ENCODE data around the gene TVP23C.
A peak's percentile ranks its signal among the peaks of the same experiment; 100 is the strongest.

TVP23C gene

GRCh38 chr17:15462976-15463772 is 100.1 kb downstream of the TVP23C start:
- DNase-seq = peak; percentile 1

GRCh38 chr17:15457723-15458094 is 105.6 kb downstream of the TVP23C start:
- DNase-seq = no peak

GRCh38 chr17:15456972-15457722 is 106.1 kb downstream of the TVP23C start:
- DNase-seq = peak; percentile 43

GRCh38 chr17:15456496-15456895 is 106.8 kb downstream of the TVP23C start:
- no peak for DNase-seq

GRCh38 chr17:15454346-15454745 is 108.9 kb downstream of the TVP23C start:
- no peak for DNase-seq

GRCh38 chr17:15453782-15454181 is 109.5 kb downstream of the TVP23C start:
- no peak for DNase-seq

GRCh38 chr17:15453246-15453645 is 110.0 kb downstream of the TVP23C start:
- DNase-seq = no peak

GRCh38 chr17:15452746-15453145 is 110.5 kb downstream of the TVP23C start:
- DNase-seq = no peak

Data from NCI-H2029 treated with DMSO at 0.1 percent for 48 hours (cell line).